GM23248 (cell line): Measurements from ENCODE around the gene ERICH2. TPM values are rescaled to one million over a fixed set of nuclear protein-coding genes. Genes with fewer than 3 reads are reported as not detected.

ENCODE experiments used
- DNase-seq: peaks from one replicate; pipeline ENCODE4 v3.0.0-alpha.2; 2015
- H2AFZ ChIP-seq: fragments of 200-600 bp; sonication (generic); 2 replicates; pipeline ENCODE4 v1.6.1; 2016; ENCODE audit warnings: antibody characterized with exemption
- H3F3A ChIP-seq: fragments of 200-600 bp; sonication (generic); 2 replicates; pipeline ENCODE4 v1.6.1; 2016; ENCODE audit warnings: mild to moderate bottlenecking, antibody characterized with exemption, mixed run types; ENCODE audit not compliant: insufficient read depth
- H3K27ac ChIP-seq: fragments of 200-600 bp; sonication (generic); 2 replicates; pipeline ENCODE4 v1.5.1; 2016; ENCODE audit warnings: mild to moderate bottlenecking
- H3K27me3 ChIP-seq: fragments of 200-600 bp; sonication (generic); replicated peaks from 2 replicates; pipeline ENCODE4 v1.6.1; 2016; ENCODE audit warnings: mild to moderate bottlenecking; ENCODE audit not compliant: insufficient read depth
- H3K36me3 ChIP-seq: fragments of 200-600 bp; sonication (generic); 2 replicates; pipeline ENCODE4 v1.6.1; 2016; ENCODE audit warnings: low read depth, mild to moderate bottlenecking
- H3K4me1 ChIP-seq: fragments of 200-600 bp; sonication (generic); 2 replicates; pipeline ENCODE4 v1.6.1; 2016; ENCODE audit warnings: mild to moderate bottlenecking; ENCODE audit not compliant: insufficient read depth
- H3K4me2 ChIP-seq: fragments of 200-600 bp; sonication (generic); one replicate; pipeline ENCODE4 v1.6.1; 2016; ENCODE audit warnings: mild to moderate bottlenecking; ENCODE audit not compliant: unreplicated experiment
- H3K4me3 ChIP-seq: fragments of 200-600 bp; sonication (generic); 2 replicates; pipeline ENCODE4 v1.5.1; 2016; ENCODE audit warnings: mild to moderate bottlenecking
- H3K79me2 ChIP-seq: fragments of 200-600 bp; sonication (generic); 2 replicates; pipeline ENCODE4 v1.6.1; 2016; ENCODE audit warnings: mild to moderate bottlenecking; ENCODE audit not compliant: insufficient read depth
- H3K9ac ChIP-seq: fragments of 200-600 bp; sonication (generic); 2 replicates; pipeline ENCODE4 v1.6.1; 2016; ENCODE audit warnings: mild to moderate bottlenecking
- H3K9me2 ChIP-seq: fragments of 200-600 bp; sonication (generic); 2 replicates; pipeline ENCODE4 v1.6.1; 2016; ENCODE audit warnings: mixed run types, mild to moderate bottlenecking, moderate library complexity; ENCODE audit not compliant: insufficient read depth
- H3K9me3 ChIP-seq: fragments of 200-600 bp; sonication (generic); one replicate; pipeline ENCODE4 v1.6.1; 2017; ENCODE audit warnings: low read depth
- H4K20me1 ChIP-seq: fragments of 200-600 bp; sonication (generic); 2 replicates; pipeline ENCODE4 v1.6.0; 2016; ENCODE audit not compliant: insufficient read depth
- EZH2 ChIP-seq: fragments of 200-600 bp; sonication (generic); IDR thresholded peaks from 2 replicates; pipeline ENCODE4 v1.6.1; 2018; ENCODE audit warnings: antibody characterized with exemption, mild to moderate bottlenecking; ENCODE audit not compliant: insufficient read depth, poor library complexity, severe bottlenecking
- EZH2phosphoT487 ChIP-seq: fragments of 200-600 bp; sonication (generic); IDR thresholded peaks from 2 replicates; pipeline ENCODE4 v1.6.1; 2018; ENCODE audit warnings: antibody characterized with exemption, moderate library complexity, mild to moderate bottlenecking, low read depth; ENCODE audit not compliant: insufficient read depth
- WGBS, 2 experiments: methylation state at CpG; one replicate each; pipeline ENCODE4 v1.1.6; 2015 to 2017; ENCODE audit warnings: low lambda C conversion rate in 2 of 2, low coverage in 1 of 2; ENCODE audit errors: missing lambda C conversion rate in 2 of 2; 5-methylcytosine and 5-hydroxymethylcytosine counted together
- in situ Hi-C: fragments of 300-500 bp; cut with MboI; formaldehyde crosslinking; loops from 2 replicates; pipeline ENCODE4 v1.15.0; 2020
- polyA plus RNA-seq: library from polyadenylated mRNA; unstranded; fragments of >200 nt; fragmentation: Nextera tagmentation; extraction: Ambion mirVana; gene quantifications from 2 replicates; pipeline ENCODE4 v1.2.1, GENCODE V29; 2016
- total RNA-seq: library from RNA; depleted of rRNA; stranded (reverse); fragments of >200 nt; shearing (Covaris generic); gene quantifications from 2 replicates; pipeline ENCODE4 v1.2.3, GENCODE V29; 2014

ERICH2 gene
- total and polyA plus RNA-seq, 2 experiments from 2014 or later = not detected

- WGBS, 2 experiments = 68 to 85% methylated on average over 3 of the region's 3 CpGs
- no peak for TF ChIP-seq EZH2phosphoT487
- TF ChIP-seq EZH2 = no peak
- Histone ChIP-seq H2AFZ (no peak overlapping the region), H3K9me2 (no peaks in the 10 kb centered on the region), H3F3A (no peaks in the 10 kb centered on the region), H3K9me3 (no peaks in the 10 kb centered on the region), H3K36me3 (no peaks in the 10 kb centered on the region), H3K4me2 (no peak overlapping the region), H3K9ac (no peak overlapping the region), H3K27ac (no peak overlapping the region), H3K27me3 (peaks cover 11% of the 10 kb centered on the region), H4K20me1 (no peaks in the 10 kb centered on the region), H3K4me1 (0 out of 2 replicates have a peak, but pooled peaks cover 3% of the 10 kb centered on the region), H3K79me2 (no peaks in the 10 kb centered on the region), H3K4me3 (no peak overlapping the region)
- DNase-seq = no peak
- in situ Hi-C loops = loop anchor here (25.0 kb wide), 1 partner anchor 1368 kb away; no protein-coding TSS in a partner anchor
Measured at GRCh38 chr2:170830166-170830565, 60.0 kb downstream of the ERICH2 start.

- 74 to 84% methylated on average over 4 of the region's 4 CpGs for WGBS, 2 experiments
- no peak overlapping the region for H3K9ac ChIP-seq
- no peaks in the 10 kb centered on the region for H4K20me1 ChIP-seq
- no peaks in the 10 kb centered on the region for H3F3A ChIP-seq
- H3K9me2 ChIP-seq = no peaks in the 10 kb centered on the region
- in situ Hi-C loops = loop anchor here (25.0 kb wide), 1 partner anchor 1369 kb away; no protein-coding TSS in a partner anchor
- no peak overlapping the region for H2AFZ ChIP-seq
- H3K36me3 ChIP-seq = no peaks in the 10 kb centered on the region
- TF ChIP-seq EZH2 = no peak
- no peak for TF ChIP-seq EZH2phosphoT487
- no peak overlapping the region for H3K4me2 ChIP-seq
- H3K27me3 ChIP-seq = peaks cover 11% of the 10 kb centered on the region
- no peak for DNase-seq
- H3K4me1 ChIP-seq = 0 out of 2 replicates have a peak, but pooled peaks cover 3% of the 10 kb centered on the region
- no peak overlapping the region for H3K4me3 ChIP-seq
- H3K9me3 ChIP-seq = no peaks in the 10 kb centered on the region
- H3K27ac ChIP-seq = no peak overlapping the region
- no peaks in the 10 kb centered on the region for H3K79me2 ChIP-seq
Measured at GRCh38 chr2:170831115-170831514, 60.9 kb downstream of the ERICH2 start.

GRCh38 chr2:170836027-170836426 is 65.8 kb downstream of the ERICH2 start:
- Histone ChIP-seq H3K36me3 (no peaks in the 10 kb centered on the region), H3K4me1 (0 out of 2 replicates have a peak, but pooled peaks cover 3% of the 10 kb centered on the region), H3K27ac (no peak overlapping the region), H3F3A (no peaks in the 10 kb centered on the region), H3K27me3 (no peaks in the 10 kb centered on the region), H2AFZ (no peak overlapping the region), H3K79me2 (no peaks in the 10 kb centered on the region), H3K9me2 (no peaks in the 10 kb centered on the region; the same call in 1 of the 2 replicates), H3K9ac (no peak overlapping the region), H3K4me2 (no peak overlapping the region), H3K9me3 (no peaks in the 10 kb centered on the region), H3K4me3 (no peak overlapping the region), H4K20me1 (no peaks in the 10 kb centered on the region)
- WGBS, 2 experiments = 68 to 71% methylated on average over 5 of the region's 5 CpGs
- no peak for DNase-seq
- in situ Hi-C loops = loop anchor here (25.0 kb wide), 1 partner anchor 1374 kb away; no protein-coding TSS in a partner anchor
- TF ChIP-seq EZH2phosphoT487 (no peak), EZH2 (no peak)

- 77 to 79% methylated on average over 4 of the region's 4 CpGs for WGBS, 2 experiments
- in situ Hi-C loops = loop anchor here (25.0 kb wide), 1 partner anchor 1378 kb away; no protein-coding TSS in a partner anchor
- Histone ChIP-seq H3K36me3 (no peaks in the 10 kb centered on the region), H4K20me1 (no peaks in the 10 kb centered on the region), H3K9me2 (no peaks in the 10 kb centered on the region; the same call in 1 of the 2 replicates), H3K27ac (no peak overlapping the region), H3K27me3 (no peaks in the 10 kb centered on the region), H3K4me3 (no peak overlapping the region), H3K4me1 (peaks cover 31% of the 10 kb centered on the region), H2AFZ (no peak overlapping the region), H3K4me2 (no peak overlapping the region), H3F3A (peaks cover 24% of the 10 kb centered on the region), H3K79me2 (no peaks in the 10 kb centered on the region), H3K9me3 (no peaks in the 10 kb centered on the region), H3K9ac (no peak overlapping the region)
- TF ChIP-seq EZH2 (no peak), EZH2phosphoT487 (no peak)
- no peak for DNase-seq
Measured at GRCh38 chr2:170840717-170841210, 70.6 kb downstream of the ERICH2 start.
